Heart right ventricle (tissue), 16 donors: ENCODE results near the gene CD7. TPM values are rescaled to one million over a fixed set of nuclear protein-coding genes. Genes with fewer than 3 reads are reported as not detected.

Experiments
- ATAC-seq, 8 donors: fragments of 200-7000 bp; cut with Tn5 transposase; one replicate each; pipeline ENCODE4 v1.9.1; 2020; ENCODE audit warnings: mild to moderate bottlenecking in 8 of 8, moderate library complexity in 8 of 8, moderate number of reproducible peaks in 1 of 8
- DNase-seq, 2 donors: peaks; one replicate each; pipeline ENCODE4 v3.0.0-alpha.2; 2020
- H3K27ac ChIP-seq, 10 donors: fragments of 200-600 bp; sonication (generic) in 2 of 10; one replicate each; pipeline versions ENCODE4 v1.5.0 to v1.8.0; 2020 to 2022; ENCODE audit warnings: mild to moderate bottlenecking in 3 of 10
- H3K27me3 ChIP-seq, 7 donors: fragments of 200-600 bp; one replicate each; pipeline ENCODE4 v1.8.0; 2021 to 2022; ENCODE audit warnings: mild to moderate bottlenecking in 2 of 7
- H3K36me3 ChIP-seq, 9 donors: fragments of 200-600 bp; sonication (generic) in 1 of 9; one replicate each; pipeline versions ENCODE4 v1.5.0 to v1.8.0; 2020 to 2022; ENCODE audit warnings: mild to moderate bottlenecking in 2 of 9
- H3K4me1 ChIP-seq, 9 donors: fragments of 200-600 bp; sonication (generic) in 1 of 9; one replicate each; pipeline versions ENCODE4 v1.5.0 to v1.8.0; 2020 to 2022; ENCODE audit warnings: mild to moderate bottlenecking in 4 of 9
- H3K4me3 ChIP-seq, 10 donors: fragments of 200-600 bp; sonication (generic) in 2 of 10; one replicate each; pipeline versions ENCODE4 v1.5.0 to v1.8.0; 2020 to 2022; ENCODE audit warnings: mild to moderate bottlenecking in 7 of 10, moderate library complexity in 2 of 10
- H3K9me3 ChIP-seq, 11 donors: fragments of 200-600 bp in 10 of 11; sonication (generic) in 2 of 11; one replicate each; pipeline versions ENCODE4 v1.5.0 to v1.8.0; 2013 to 2022; ENCODE audit warnings: mild to moderate bottlenecking in 2 of 11, control low read depth in 1 of 11, moderate library complexity in 1 of 11
- WGBS, 2 donors: extraction: QIAGEN DNeasy Blood & Tissue Kit; methylation state at CpG; one replicate each; pipeline ENCODE4 v1.1.7; 2013; ENCODE audit warnings: inconsistent platforms in 1 of 2; 5-methylcytosine and 5-hydroxymethylcytosine counted together
- intact Hi-C, 10 donors: fragments of 100-400 bp; cut with DNase I; formaldehyde crosslinking; loops; one replicate each; pipeline versions ENCODE4 v1.11.1 to v1.14.2; 2022
- polyA plus RNA-seq, 2 donors: library from polyadenylated mRNA; stranded (reverse); fragments of 200-250 nt; gene quantifications; one replicate each; pipeline ENCODE4 v1.2.3, GENCODE V29; 2013
- total RNA-seq, 10 donors: library from RNA; stranded (reverse); fragmentation: NEBNext Ultra II Directional in 3 of 10; extraction: Animal tissue kit (Norgen Biotek cat#: 25700) in 3 of 10; gene quantifications; one replicate each; pipeline versions ENCODE4 v1.2.1 to v1.2.4, GENCODE V29; 2021 to 2023
- TF ChIP-seq, protein P1 (sequence below), 9 donors: fragments of 200-600 bp; sonication (generic) in 2 of 9; IDR thresholded peaks; one replicate each; pipeline versions ENCODE4 v1.5.0 to v1.8.0; 2021 to 2022; ENCODE audit warnings: antibody characterized with exemption in 9 of 9, mild to moderate bottlenecking in 5 of 9, moderate library complexity in 1 of 9
- donor health status: Arrhythmogenic right ventricular cardiomyopathy.
- donor health status: ischemic (EF 13 %, LVEDD 7.1; RV severe dilation, severe dysfunction).
- donor health status: healthy with polysubstance abuse.
- donor health status: DM: no; HTN: yes; CAD: no.
- donor health status: DM: no; HTN: no; CAD: no.
- donor health status: ischemic (EF 25% LVEDD 6.9; RV normal size, moderate dysfunction).
- donor health status: ischemic (EF 25% LVEDD 5.7; RV mildly dilated, moderate dysfunction).
- donor health status: healthy.
- donor health status: DM: yes; HTN: yes; CAD: no.
- donor health status: Ischemic cardiomyopathy.
- donor health status: ischemic (EF 35%, LVEDD 5.7; RV mildly dilated, moderate dysfunction).
- donor health status: nonischemic (EF 11% LVEDD 7.7; RV severe dilation, severe dysfunction).
- donor health status: DM: yes; HTN: yes; CAD: no.
- donor health status: PGD.
- donor health status: ischemic (EF 29% LVEDD 5.4; RV normal size, mild dysfunction).
- donor health status: nonischemic (EF 23%, LVEDD 6.1; RV moderate dilation, normal function).

CD7 gene
- total and polyA plus RNA-seq, 12 donors: 0.15 to 6.0 (median 0.39) TPM; not detected in 1

GRCh38 chr17:82271401-82271800, 46.0 kb downstream of the CD7 start:
- ATAC-seq (no peak), DNase-seq (no peak)
- Histone ChIP-seq H3K9me3 (no peaks in the 10 kb centered on the region), H3K27me3 (no peaks in the 10 kb centered on the region), H3K4me1 (peaks cover 27 to 73% (median 69%) of the 10 kb centered on the region in 9 donors), H3K27ac (peak overlapping the region in 3 of 10 donors; percentile 20 to 99 (median 23)), H3K36me3 (peaks cover 0 to 54% (median 11%) of the 10 kb centered on the region in 9 donors), H3K4me3 (peak overlapping the region in 2 of 10 donors; percentile 61 to 96)
- intact Hi-C loops: loop anchor here in 2 of 10 donors (5.0 kb wide), 1 partner anchor 34 kb away; no protein-coding TSS in a partner anchor
- TF ChIP-seq, protein P1, sequence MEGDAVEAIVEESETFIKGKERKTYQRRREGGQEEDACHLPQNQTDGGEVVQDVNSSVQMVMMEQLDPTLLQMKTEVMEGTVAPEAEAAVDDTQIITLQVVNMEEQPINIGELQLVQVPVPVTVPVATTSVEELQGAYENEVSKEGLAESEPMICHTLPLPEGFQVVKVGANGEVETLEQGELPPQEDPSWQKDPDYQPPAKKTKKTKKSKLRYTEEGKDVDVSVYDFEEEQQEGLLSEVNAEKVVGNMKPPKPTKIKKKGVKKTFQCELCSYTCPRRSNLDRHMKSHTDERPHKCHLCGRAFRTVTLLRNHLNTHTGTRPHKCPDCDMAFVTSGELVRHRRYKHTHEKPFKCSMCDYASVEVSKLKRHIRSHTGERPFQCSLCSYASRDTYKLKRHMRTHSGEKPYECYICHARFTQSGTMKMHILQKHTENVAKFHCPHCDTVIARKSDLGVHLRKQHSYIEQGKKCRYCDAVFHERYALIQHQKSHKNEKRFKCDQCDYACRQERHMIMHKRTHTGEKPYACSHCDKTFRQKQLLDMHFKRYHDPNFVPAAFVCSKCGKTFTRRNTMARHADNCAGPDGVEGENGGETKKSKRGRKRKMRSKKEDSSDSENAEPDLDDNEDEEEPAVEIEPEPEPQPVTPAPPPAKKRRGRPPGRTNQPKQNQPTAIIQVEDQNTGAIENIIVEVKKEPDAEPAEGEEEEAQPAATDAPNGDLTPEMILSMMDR (IDR thresholded peaks at IDR 0.05): no peak
- WGBS, 2 donors: 56 to 64% methylated on average over 6 of the region's 6 CpGs

- Histone ChIP-seq H3K9me3 (no peaks in the 10 kb centered on the region), H3K27me3 (no peaks in the 10 kb centered on the region), H3K4me3 (no peak overlapping the region), H3K27ac (peak overlapping the region in 1 of 10 donors; percentile 23), H3K36me3 (peaks cover 0 to 61% (median 18%) of the 10 kb centered on the region in 9 donors), H3K4me1 (peaks cover 27 to 81% (median 76%) of the 10 kb centered on the region in 9 donors)
- 79 to 83% methylated on average over 12 of the region's 12 CpGs for WGBS, 2 donors
- TF ChIP-seq, protein P1 (IDR thresholded peaks at IDR 0.05): no peak
- DNase-seq (no peak), ATAC-seq (no peak)
- intact Hi-C loops: loop anchor here in 2 of 10 donors (5.0 kb wide), 1 partner anchor 33 kb away; no protein-coding TSS in a partner anchor
Measured at GRCh38 chr17:82270651-82271050, 46.8 kb downstream of the CD7 start.

GRCh38 chr17:82269882-82270500, 47.4 kb downstream of the CD7 start:
- H3K9me3 ChIP-seq: no peaks in the 10 kb centered on the region
- no peak for ATAC-seq
- intact Hi-C loops: loop anchor here in 2 of 10 donors (5.0 kb wide), 1 partner anchor 33 kb away; no protein-coding TSS in a partner anchor
- H3K27me3 ChIP-seq: no peaks in the 10 kb centered on the region
- TF ChIP-seq, protein P1 (IDR thresholded peaks at IDR 0.05): no peak
- H3K27ac ChIP-seq: no peak overlapping the region
- H3K4me1 ChIP-seq: peaks cover 27 to 85% (median 76%) of the 10 kb centered on the region in 9 donors
- no peak for DNase-seq
- H3K36me3 ChIP-seq: peaks cover 0 to 68% (median 25%) of the 10 kb centered on the region in 9 donors
- H3K4me3 ChIP-seq: no peak overlapping the region
- WGBS, 2 donors: 81 to 83% methylated on average over 13 of the region's 13 CpGs

- Histone ChIP-seq H3K27ac (peak overlapping the region in 2 of 10 donors; percentile 11 to 83), H3K4me1 (peaks cover 27 to 81% (median 74%) of the 10 kb centered on the region in 9 donors), H3K4me3 (no peak overlapping the region), H3K36me3 (peaks cover 0 to 75% (median 31%) of the 10 kb centered on the region in 9 donors), H3K9me3 (no peaks in the 10 kb centered on the region), H3K27me3 (no peaks in the 10 kb centered on the region)
- intact Hi-C loops: no loop called here
- DNase-seq: no peak
- ATAC-seq: no peak
- WGBS, 2 donors: 66 to 67% methylated on average over 10 of the region's 10 CpGs
- TF ChIP-seq, protein P1 (IDR thresholded peaks at IDR 0.05): no peak
Measured at GRCh38 chr17:82269138-82269881, 48.1 kb downstream of the CD7 start.
